Stimulated activated naive CD8-positive, alpha-beta T cell treated with anti-CD3 and anti-CD28 coated beads, Interleukin-15, amount 100 ng/mL, for 72 hours (primary cell): Measurements from ENCODE around the gene RBPJL.
A peak's percentile ranks its signal among the peaks of the same experiment; 100 is the strongest.

Experiments
- ATAC-seq: fragments of 150-1000 bp; cut with Tn5 transposase; 2 replicates; pipeline ENCODE4 v1.10.0; 2021; ENCODE audit warnings: mild to moderate bottlenecking, moderate library complexity
- DNase-seq, 2 donors: peaks; one replicate each; pipeline ENCODE4 v3.0.0; 2021 to 2022
- H3K27ac Mint-ChIP-seq, 2 donors: one replicate each; pipeline ENCODE4 v1.8.0; 2022; ENCODE audit warnings: mild to moderate bottlenecking in 2 of 2, mixed read lengths in 2 of 2, moderate library complexity in 2 of 2
- H3K27me3 Mint-ChIP-seq: one replicate; pipeline ENCODE4 v1.8.0; 2022; ENCODE audit warnings: mixed read lengths
- H3K4me1 Mint-ChIP-seq: one replicate; pipeline ENCODE4 v1.8.0; 2022; ENCODE audit warnings: mild to moderate bottlenecking, mixed read lengths
- H3K4me3 Mint-ChIP-seq, 2 donors: one replicate each; pipeline ENCODE4 v1.8.0; 2022; ENCODE audit warnings: mild to moderate bottlenecking in 2 of 2, mixed read lengths in 2 of 2, moderate library complexity in 1 of 2
- H3K9me3 Mint-ChIP-seq, 2 donors: one replicate each; pipeline ENCODE4 v1.8.0; 2022; ENCODE audit warnings: mixed read lengths in 2 of 2

The RBPJL gene, protein sequence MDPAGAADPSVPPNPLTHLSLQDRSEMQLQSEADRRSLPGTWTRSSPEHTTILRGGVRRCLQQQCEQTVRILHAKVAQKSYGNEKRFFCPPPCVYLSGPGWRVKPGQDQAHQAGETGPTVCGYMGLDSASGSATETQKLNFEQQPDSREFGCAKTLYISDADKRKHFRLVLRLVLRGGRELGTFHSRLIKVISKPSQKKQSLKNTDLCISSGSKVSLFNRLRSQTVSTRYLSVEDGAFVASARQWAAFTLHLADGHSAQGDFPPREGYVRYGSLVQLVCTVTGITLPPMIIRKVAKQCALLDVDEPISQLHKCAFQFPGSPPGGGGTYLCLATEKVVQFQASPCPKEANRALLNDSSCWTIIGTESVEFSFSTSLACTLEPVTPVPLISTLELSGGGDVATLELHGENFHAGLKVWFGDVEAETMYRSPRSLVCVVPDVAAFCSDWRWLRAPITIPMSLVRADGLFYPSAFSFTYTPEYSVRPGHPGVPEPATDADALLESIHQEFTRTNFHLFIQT

GRCh38 chr20:45306431-45306982 is at the start of gene RBPJL:
TSS of gene RBPJL (plus strand) at chr20:45306840. CDS start at chr20:45306923, 83 bp downstream.
- DNase-seq = peak; percentile 50 to 57
- Mint-ChIP-seq H3K4me1 (peaks cover 34% of the 10 kb centered on the region), H3K27ac (no peak within 1 kb of the TSS), H3K9me3 (no peaks in the 10 kb centered on the region), H3K27me3 (peaks cover 94% of the 10 kb centered on the region), H3K4me3 (no peak within 1 kb of the TSS)
- ATAC-seq = peak; percentile 45

DNA sequence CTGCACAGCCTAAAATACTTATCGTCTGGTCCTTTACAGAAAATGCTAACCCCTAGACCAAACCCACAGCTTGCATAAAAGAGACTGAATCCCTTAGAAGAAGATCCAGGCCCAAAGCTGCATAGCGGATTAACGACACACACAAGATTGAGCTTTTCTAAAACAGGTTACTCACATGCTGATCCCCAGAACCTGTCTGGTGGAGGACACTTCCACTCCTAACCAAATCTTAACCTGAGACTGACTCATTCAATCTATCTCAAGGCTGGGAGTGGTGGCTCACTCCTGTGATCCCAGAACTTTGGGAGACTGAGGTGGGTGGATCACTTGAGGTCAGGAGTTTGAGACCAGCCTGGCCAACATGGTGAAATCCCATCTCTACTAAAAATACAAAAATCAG is 49.5 kb upstream of the RBPJL start:
- no peak overlapping the region for H3K27ac Mint-ChIP-seq
- H3K27me3 Mint-ChIP-seq = peaks cover 12% of the 10 kb centered on the region
- H3K4me3 Mint-ChIP-seq = no peak overlapping the region
- DNase-seq = no peak
- ATAC-seq = no peak
- no peaks in the 10 kb centered on the region for H3K9me3 Mint-ChIP-seq
- no peaks in the 10 kb centered on the region for H3K4me1 Mint-ChIP-seq

DNA sequence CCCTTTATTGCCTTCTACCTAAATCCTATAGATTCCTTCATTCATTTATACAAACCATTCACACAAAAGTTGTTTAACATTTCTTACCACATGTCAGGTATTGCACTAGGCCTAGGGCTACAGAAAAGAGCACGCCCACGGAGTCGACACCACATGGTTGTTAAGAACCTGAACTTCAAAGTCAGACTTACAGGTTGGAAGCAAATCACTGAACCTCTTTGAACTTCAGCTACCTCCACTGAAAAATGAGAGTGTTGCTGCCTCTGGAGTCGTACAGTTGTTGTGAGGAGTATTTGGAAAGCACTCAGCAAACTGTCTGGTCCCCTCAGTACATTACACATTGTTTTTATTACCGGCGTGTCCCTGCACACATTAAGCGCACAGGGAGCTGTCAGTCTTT is 48.9 kb upstream of the RBPJL start:
- no peak overlapping the region for H3K27ac Mint-ChIP-seq
- ATAC-seq = no peak
- H3K9me3 Mint-ChIP-seq = no peaks in the 10 kb centered on the region

DNA sequence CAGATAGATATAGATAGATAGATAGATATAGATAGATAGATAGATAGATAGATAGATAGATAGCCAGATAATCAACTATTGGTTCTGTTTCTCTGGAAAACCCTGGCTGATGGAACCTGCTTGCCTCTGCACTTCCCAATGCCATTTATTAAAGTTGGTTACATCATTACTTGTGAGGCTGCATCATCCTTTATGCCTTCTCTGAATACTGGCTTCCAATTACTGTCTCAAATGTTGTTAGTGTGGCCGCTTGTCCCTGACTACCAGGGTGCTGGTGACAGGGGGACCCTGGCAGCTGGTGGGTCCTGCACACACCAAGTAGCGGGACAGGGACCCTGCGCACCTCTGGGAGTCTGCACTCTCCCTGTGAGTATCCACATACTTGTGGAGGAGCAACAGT is 48.4 kb upstream of the RBPJL start:
- Mint-ChIP-seq H3K27ac (no peak overlapping the region), H3K4me3 (no peak overlapping the region), H3K27me3 (peaks cover 5% of the 10 kb centered on the region), H3K9me3 (no peaks in the 10 kb centered on the region), H3K4me1 (no peaks in the 10 kb centered on the region)
- ATAC-seq = no peak
- no peak for DNase-seq

More for the DNA sequence above, 48.9 kb upstream of the RBPJL start:
- no peak overlapping the region for H3K4me3 Mint-ChIP-seq
- peaks cover 8% of the 10 kb centered on the region for H3K27me3 Mint-ChIP-seq
- no peak for DNase-seq
- no peaks in the 10 kb centered on the region for H3K4me1 Mint-ChIP-seq

DNA sequence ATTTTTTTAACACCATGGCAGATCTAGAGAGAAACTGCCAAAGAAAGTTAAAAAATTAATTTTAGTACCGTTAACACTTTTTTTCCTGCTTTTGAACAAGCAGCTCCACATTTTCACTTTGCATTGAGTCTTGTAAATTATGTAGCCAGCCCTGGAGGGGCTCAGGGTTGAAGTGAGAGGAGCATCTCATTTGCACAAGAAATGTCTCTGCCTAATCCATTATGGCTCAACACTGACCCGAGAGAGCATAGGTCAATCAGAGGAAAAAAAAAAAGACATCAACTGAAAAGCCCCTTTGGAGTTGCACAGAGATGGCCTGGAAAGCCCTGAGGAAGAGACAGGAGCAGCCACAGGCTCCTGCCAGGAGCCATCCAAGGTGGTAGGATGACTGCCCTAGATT is 48.0 kb upstream of the RBPJL start:
- Mint-ChIP-seq H3K9me3 (no peaks in the 10 kb centered on the region), H3K4me3 (no peak overlapping the region), H3K27me3 (peaks cover 2% of the 10 kb centered on the region), H3K27ac (no peak overlapping the region), H3K4me1 (no peaks in the 10 kb centered on the region)
- ATAC-seq = no peak
- no peak for DNase-seq

DNA sequence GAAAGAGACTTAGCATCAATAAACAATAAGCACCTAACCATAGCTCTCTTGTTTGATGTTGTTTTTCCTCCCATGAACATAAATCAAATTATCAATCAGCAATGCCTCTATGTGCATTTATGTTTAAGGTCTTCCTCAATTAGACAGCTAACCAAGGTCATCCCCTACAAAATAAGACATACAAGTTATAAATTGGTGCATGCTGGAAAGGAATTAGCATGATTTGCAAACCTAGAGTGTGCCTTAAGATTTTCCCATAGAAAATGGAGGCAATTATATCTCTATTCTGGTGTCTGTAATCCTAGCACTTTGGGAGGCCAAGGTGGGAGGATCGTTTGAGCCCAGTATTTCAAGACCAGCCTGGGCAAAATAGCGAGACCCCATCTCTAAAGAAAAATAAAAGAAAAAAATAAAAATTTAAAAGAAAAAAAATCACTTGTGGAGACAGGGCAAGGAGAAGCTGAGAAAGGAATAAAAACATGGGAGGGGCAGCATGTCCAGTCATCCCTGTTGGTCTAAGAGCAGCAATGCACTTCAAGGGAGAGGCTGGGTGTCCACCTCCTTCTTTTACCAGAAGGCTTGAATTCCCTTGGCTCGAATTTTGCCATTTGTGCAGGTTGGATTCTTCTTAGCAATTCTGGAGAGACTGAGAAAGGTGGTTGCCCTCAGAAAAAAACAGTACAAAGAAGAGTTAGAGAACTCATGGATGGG is 42.9 kb upstream of the RBPJL start:
- H3K27ac Mint-ChIP-seq = no peak overlapping the region
- no peaks in the 10 kb centered on the region for H3K9me3 Mint-ChIP-seq
- H3K27me3 Mint-ChIP-seq = peaks cover 22% of the 10 kb centered on the region
- H3K4me3 Mint-ChIP-seq = no peak overlapping the region
- DNase-seq (no peak), ATAC-seq (no peak)
- H3K4me1 Mint-ChIP-seq = no peaks in the 10 kb centered on the region

DNA sequence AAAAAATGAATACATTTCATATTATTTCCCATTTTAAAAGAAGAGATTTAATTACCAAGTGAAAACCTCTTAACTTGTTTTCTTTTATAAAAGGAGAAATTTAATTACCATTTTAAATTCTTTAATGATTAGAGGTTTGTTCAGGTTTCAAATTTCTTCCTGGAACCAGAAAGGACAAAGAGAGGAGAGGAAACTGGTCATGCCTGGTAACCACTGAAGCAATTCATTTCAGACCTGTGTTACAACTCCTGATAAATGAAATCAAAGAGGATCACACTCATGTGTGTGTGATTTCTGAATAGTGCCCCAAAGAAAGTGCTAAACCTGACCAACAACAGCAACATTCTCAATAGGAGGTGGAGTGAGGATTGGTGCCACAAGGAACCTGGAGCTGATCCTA is 39.7 kb upstream of the RBPJL start:
- Mint-ChIP-seq H3K4me1 (no peaks in the 10 kb centered on the region), H3K4me3 (no peak overlapping the region), H3K27me3 (peaks cover 51% of the 10 kb centered on the region), H3K27ac (no peak overlapping the region), H3K9me3 (no peaks in the 10 kb centered on the region)
- DNase-seq (no peak), ATAC-seq (no peak)

DNA sequence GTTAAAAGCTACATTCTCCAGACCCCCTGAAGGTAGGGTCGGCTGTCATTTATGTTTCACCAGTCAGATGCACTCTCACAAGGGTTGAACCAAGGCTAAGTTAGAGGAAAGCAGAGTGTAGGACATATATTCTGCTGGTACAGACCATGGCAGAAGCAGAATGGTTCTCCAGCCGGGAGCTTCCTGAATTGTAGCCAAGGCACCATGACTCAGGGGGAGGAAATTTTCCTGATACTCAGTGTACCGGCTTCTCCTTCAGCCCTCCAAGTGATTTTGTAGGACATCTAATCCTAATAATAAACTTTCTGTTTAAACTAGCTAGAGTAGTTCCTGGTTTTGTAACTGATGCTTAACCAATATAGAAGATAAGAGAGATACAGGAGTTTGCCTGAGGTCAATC is 38.1 kb upstream of the RBPJL start:
- Mint-ChIP-seq H3K4me3 (no peak overlapping the region), H3K27me3 (peaks cover 67% of the 10 kb centered on the region), H3K27ac (no peak overlapping the region), H3K4me1 (no peaks in the 10 kb centered on the region), H3K9me3 (no peaks in the 10 kb centered on the region)
- no peak for ATAC-seq
- no peak for DNase-seq

GRCh38 chr20:45269056-45269455 is 37.6 kb upstream of the RBPJL start:
- Mint-ChIP-seq H3K4me3 (no peak overlapping the region), H3K9me3 (no peaks in the 10 kb centered on the region), H3K27me3 (peaks cover 62% of the 10 kb centered on the region), H3K27ac (no peak overlapping the region), H3K4me1 (no peaks in the 10 kb centered on the region)
- ATAC-seq (no peak), DNase-seq (no peak)

- H3K27me3 Mint-ChIP-seq = peaks cover 55% of the 10 kb centered on the region
- ATAC-seq (no peak), DNase-seq (no peak)
- no peak overlapping the region for H3K27ac Mint-ChIP-seq
- H3K9me3 Mint-ChIP-seq = no peaks in the 10 kb centered on the region
- H3K4me3 Mint-ChIP-seq = no peak overlapping the region
- no peaks in the 10 kb centered on the region for H3K4me1 Mint-ChIP-seq
Measured at GRCh38 chr20:45269754-45270270, 36.8 kb upstream of the RBPJL start.

DNA sequence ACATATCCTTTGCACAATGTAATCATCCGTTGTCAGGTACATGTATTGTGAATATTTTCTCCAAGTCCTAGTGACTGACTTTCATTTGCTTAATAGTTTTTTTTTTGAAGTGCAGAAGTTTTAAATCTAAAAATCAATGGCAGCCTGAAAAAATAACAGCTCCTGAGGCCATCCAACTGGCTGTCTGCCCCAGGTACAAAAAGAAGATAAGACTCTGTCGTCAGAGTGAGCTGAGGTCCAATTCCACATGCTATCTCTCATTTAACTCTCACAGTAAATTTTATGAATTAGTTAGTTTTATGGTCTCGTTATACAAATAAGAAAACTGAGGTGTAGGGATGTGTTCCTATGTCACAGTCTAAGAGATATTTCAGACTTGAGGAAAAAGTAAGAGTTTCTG is 31.3 kb upstream of the RBPJL start:
- DNase-seq (no peak), ATAC-seq (no peak)
- Mint-ChIP-seq H3K4me1 (no peaks in the 10 kb centered on the region), H3K27ac (no peak overlapping the region), H3K4me3 (no peak overlapping the region), H3K27me3 (peaks cover 58% of the 10 kb centered on the region), H3K9me3 (no peaks in the 10 kb centered on the region)

DNA sequence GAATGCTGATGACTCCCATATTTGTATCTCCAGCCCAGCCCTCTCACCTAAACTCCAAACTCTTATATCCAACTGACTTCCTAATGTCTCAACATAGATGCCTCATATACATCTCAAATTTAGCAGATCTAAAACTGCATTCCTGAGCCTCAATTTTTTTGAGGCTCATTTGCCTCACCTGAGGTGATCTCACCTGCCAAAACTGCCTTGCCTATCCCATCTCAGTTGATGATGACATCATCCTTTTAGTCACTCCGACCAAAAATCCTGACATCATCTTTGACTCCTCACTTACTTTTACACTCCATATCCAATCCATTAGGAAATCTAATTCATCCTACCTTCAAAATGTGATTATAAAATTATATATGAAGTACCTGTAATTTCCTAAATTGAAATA is 26.6 kb upstream of the RBPJL start:
- peaks cover 40% of the 10 kb centered on the region for H3K27me3 Mint-ChIP-seq
- no peak overlapping the region for H3K27ac Mint-ChIP-seq
- no peak overlapping the region for H3K4me3 Mint-ChIP-seq
- DNase-seq (no peak), ATAC-seq (no peak)
- no peaks in the 10 kb centered on the region for H3K9me3 Mint-ChIP-seq
- H3K4me1 Mint-ChIP-seq = no peaks in the 10 kb centered on the region

- Mint-ChIP-seq H3K27me3 (peaks cover 36% of the 10 kb centered on the region), H3K4me1 (no peaks in the 10 kb centered on the region), H3K9me3 (no peaks in the 10 kb centered on the region), H3K4me3 (no peak overlapping the region), H3K27ac (no peak overlapping the region)
- DNase-seq = no peak
- ATAC-seq = no peak
Measured at GRCh38 chr20:45282700-45283550, 23.7 kb upstream of the RBPJL start.

DNA sequence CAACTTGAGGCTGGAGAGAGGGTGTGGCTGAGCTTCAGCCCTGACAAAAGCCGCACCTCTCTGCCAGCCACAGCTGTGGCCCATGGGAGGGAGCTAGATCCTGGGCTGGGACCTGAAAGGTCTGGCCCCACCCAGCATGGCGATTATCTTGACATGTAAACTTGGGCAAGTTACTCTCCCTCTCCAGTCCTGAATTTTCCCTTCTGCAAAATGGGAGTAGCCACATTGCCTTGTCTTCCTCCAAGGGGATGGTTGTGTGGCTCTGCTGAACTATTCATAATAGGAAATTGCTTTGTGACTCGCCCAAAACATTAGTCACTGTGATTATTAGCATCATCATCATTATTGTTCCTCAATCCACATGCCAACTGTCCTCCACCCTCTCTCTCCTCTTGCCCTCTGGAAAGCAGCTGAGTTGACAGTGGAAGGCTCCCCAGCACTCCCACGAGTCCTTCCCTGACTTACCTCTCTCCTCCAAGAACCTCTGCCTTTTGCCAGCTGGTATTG is 23.0 kb upstream of the RBPJL start:
- Mint-ChIP-seq H3K9me3 (no peaks in the 10 kb centered on the region), H3K4me1 (no peaks in the 10 kb centered on the region), H3K27me3 (peaks cover 37% of the 10 kb centered on the region), H3K27ac (no peak overlapping the region), H3K4me3 (no peak overlapping the region)
- DNase-seq (no peak), ATAC-seq (no peak)

- Mint-ChIP-seq H3K27ac (peak overlapping the region in 1 of 2 donors; percentile 21), H3K4me1 (peaks cover 17% of the 10 kb centered on the region), H3K9me3 (no peaks in the 10 kb centered on the region), H3K4me3 (no peak overlapping the region), H3K27me3 (peaks cover 49% of the 10 kb centered on the region)
- DNase-seq (no peak), ATAC-seq (no peak)
Measured at GRCh38 chr20:45288376-45288775, 18.3 kb upstream of the RBPJL start.
